GM12878 (cell line): ENCODE data around the gene OR1F1. TPM values are rescaled to one million over a fixed set of nuclear protein-coding genes. Genes with fewer than 3 reads are reported as not detected.

Experiments used
- BHLHE40 ChIP-seq, 2 experiments: fragments of 450-650 bp in 1 of 2; IDR thresholded peaks; 2 replicates each; pipeline ENCODE4 v1.6.1; 2011 to 2017; ENCODE audit warnings: low read depth in 2 of 2, borderline replicate concordance in 1 of 2, improper control_type of control experiment in 1 of 2, low read length in 1 of 2, mild to moderate bottlenecking in 1 of 2
- CBX5 ChIP-seq: sonication (generic); IDR thresholded peaks from 2 replicates; pipeline ENCODE4 v1.6.1; 2016; ENCODE audit warnings: low read depth, moderate library complexity, mild to moderate bottlenecking, inconsistent platforms
- CHD1 ChIP-seq: IDR thresholded peaks from 2 replicates; pipeline ENCODE4 v1.6.1; 2012; ENCODE audit warnings: low read depth, low read length, improper control_type of control experiment
- CHD2 ChIP-seq: IDR thresholded peaks from 2 replicates; pipeline ENCODE4 v1.6.1; 2011; ENCODE audit warnings: low read depth, low read length, improper control_type of control experiment, borderline replicate concordance
- EP300 ChIP-seq, 2 experiments: fragments of 150-350 bp in 1 of 2; IDR thresholded peaks; 2 replicates each; pipeline ENCODE4 v1.6.1; 2011 to 2012; ENCODE audit warnings: low read depth in 2 of 2, low read length in 2 of 2, borderline replicate concordance in 1 of 2, improper control_type of control experiment in 1 of 2, inconsistent platforms in 1 of 2; ENCODE audit not compliant: control insufficient read depth in 1 of 2
- IKZF1 ChIP-seq: fragments of 450-650 bp; conservative IDR thresholded peaks from 2 replicates; pipeline ENCODE4 v1.6.1; 2017; ENCODE audit warnings: antibody characterized with exemption, mild to moderate bottlenecking
- MTA2 ChIP-seq: fragments of 450-650 bp; IDR thresholded peaks from 2 replicates; pipeline ENCODE4 v1.6.1; 2016; ENCODE audit warnings: low read depth, mild to moderate bottlenecking, moderate library complexity
- NR2F1 ChIP-seq: fragments of 450-650 bp; conservative IDR thresholded peaks from 2 replicates; pipeline ENCODE4 v1.6.1; 2017; ENCODE audit warnings: mild to moderate bottlenecking
- PKNOX1 ChIP-seq: fragments of 450-650 bp; IDR thresholded peaks from 2 replicates; pipeline ENCODE4 v1.6.1; 2016; ENCODE audit warnings: mild to moderate bottlenecking
- POU2F2 ChIP-seq: IDR thresholded peaks from 3 replicates; pipeline ENCODE4 v1.6.1; 2011; ENCODE audit warnings: low read depth, mild to moderate bottlenecking, low read length, borderline replicate concordance
- RFX5 ChIP-seq: IDR thresholded peaks from 2 replicates; pipeline ENCODE4 v1.6.1; 2011; ENCODE audit warnings: low read depth, low read length, improper control_type of control experiment
- SMAD1 ChIP-seq: fragments of 450-650 bp; IDR thresholded peaks from 2 replicates; pipeline ENCODE4 v1.6.1; 2018; ENCODE audit warnings: mild to moderate bottlenecking, low read depth; ENCODE audit not compliant: partially characterized antibody
- TAF1 ChIP-seq: IDR thresholded peaks from 2 replicates; pipeline ENCODE4 v1.6.1; 2011; ENCODE audit warnings: mild to moderate bottlenecking, low read depth, low read length, borderline replicate concordance
- WRNIP1 ChIP-seq: IDR thresholded peaks from 2 replicates; pipeline ENCODE4 v1.6.1; 2011; ENCODE audit warnings: low read depth, low read length, improper control_type of control experiment, borderline replicate concordance
- ZBED1 ChIP-seq: IDR thresholded peaks from 2 replicates; pipeline ENCODE4 v1.6.1; 2016; ENCODE audit warnings: borderline replicate concordance
- ZNF207 ChIP-seq: fragments of 450-650 bp; IDR thresholded peaks from 2 replicates; pipeline ENCODE4 v1.6.1; 2014; ENCODE audit warnings: antibody characterized with exemption, mild to moderate bottlenecking, borderline replicate concordance
- ZNF217 ChIP-seq: fragments of 450-650 bp; IDR thresholded peaks from 2 replicates; pipeline ENCODE4 v1.6.1; 2017; ENCODE audit warnings: antibody characterized with exemption, mild to moderate bottlenecking
- ZNF274 ChIP-seq: IDR thresholded peaks from one replicate; pipeline ENCODE4 v1.8.0; 2011; ENCODE audit not compliant: insufficient read length, insufficient read depth
- polyA plus RNA-seq, 11 experiments: library from polyadenylated mRNA; depleted of rRNA in 4 of 11; unstranded in 6 of 11; stranded (reverse) in 5 of 11; fragments of >200 nt; fragmentation: Nextera tagmentation in 4 of 11; fragmentation: Illumina TruSeq in 1 of 11; extraction: Ambion mirVana in 4 of 11; extraction: Trizol in 1 of 11; gene quantifications; 1 replicate in 1 of 11; 2 replicates in 10 of 11; pipeline versions ENCODE4 v1.2.1 to v1.2.3, GENCODE V29; 2011 to 2016; ENCODE audit warnings: inconsistent platforms in 2 of 11, missing spikeins in 2 of 11, low read depth in 1 of 11
- total RNA-seq, 4 experiments: library from RNA; depleted of rRNA in 3 of 4; stranded (reverse); fragments of >200 nt in 3 of 4; fragmentation: Illumina TruSeq in 1 of 4; extraction: Trizol in 1 of 4; gene quantifications; 2 replicates each; pipeline versions ENCODE4 v1.2.1 to v1.2.3, GENCODE V29; 2013 to 2021
- TF ChIP-seq, protein P1 (sequence below): fragments of 450-650 bp; formaldehyde crosslinking; IDR thresholded peaks from 2 replicates; pipeline ENCODE4 v1.4.0; 2020; ENCODE audit warnings: mild to moderate bottlenecking, moderate library complexity
- TF ChIP-seq, protein P2 (sequence below): fragments of 450-650 bp; conservative IDR thresholded peaks from 2 replicates; pipeline ENCODE4 v1.6.1; 2017; ENCODE audit warnings: mild to moderate bottlenecking, moderate library complexity

OR1F1 gene
- total and polyA plus RNA-seq, 10 of the 15 experiments (the other 5 are each of a cell fraction or from before 2014, with no cell fraction given), result 0.10 to 0.14 (median 0.12) TPM; not detected in 7

- TF ChIP-seq, protein P1, sequence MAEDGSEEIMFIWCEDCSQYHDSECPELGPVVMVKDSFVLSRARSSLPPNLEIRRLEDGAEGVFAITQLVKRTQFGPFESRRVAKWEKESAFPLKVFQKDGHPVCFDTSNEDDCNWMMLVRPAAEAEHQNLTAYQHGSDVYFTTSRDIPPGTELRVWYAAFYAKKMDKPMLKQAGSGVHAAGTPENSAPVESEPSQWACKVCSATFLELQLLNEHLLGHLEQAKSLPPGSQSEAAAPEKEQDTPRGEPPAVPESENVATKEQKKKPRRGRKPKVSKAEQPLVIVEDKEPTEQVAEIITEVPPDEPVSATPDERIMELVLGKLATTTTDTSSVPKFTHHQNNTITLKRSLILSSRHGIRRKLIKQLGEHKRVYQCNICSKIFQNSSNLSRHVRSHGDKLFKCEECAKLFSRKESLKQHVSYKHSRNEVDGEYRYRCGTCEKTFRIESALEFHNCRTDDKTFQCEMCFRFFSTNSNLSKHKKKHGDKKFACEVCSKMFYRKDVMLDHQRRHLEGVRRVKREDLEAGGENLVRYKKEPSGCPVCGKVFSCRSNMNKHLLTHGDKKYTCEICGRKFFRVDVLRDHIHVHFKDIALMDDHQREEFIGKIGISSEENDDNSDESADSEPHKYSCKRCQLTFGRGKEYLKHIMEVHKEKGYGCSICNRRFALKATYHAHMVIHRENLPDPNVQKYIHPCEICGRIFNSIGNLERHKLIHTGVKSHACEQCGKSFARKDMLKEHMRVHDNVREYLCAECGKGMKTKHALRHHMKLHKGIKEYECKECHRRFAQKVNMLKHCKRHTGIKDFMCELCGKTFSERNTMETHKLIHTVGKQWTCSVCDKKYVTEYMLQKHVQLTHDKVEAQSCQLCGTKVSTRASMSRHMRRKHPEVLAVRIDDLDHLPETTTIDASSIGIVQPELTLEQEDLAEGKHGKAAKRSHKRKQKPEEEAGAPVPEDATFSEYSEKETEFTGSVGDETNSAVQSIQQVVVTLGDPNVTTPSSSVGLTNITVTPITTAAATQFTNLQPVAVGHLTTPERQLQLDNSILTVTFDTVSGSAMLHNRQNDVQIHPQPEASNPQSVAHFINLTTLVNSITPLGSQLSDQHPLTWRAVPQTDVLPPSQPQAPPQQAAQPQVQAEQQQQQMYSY (CRISPR knock-in tag), result no peak
- TF ChIP-seq CHD2 (peak; percentile 83; the same call in 1 of the 2 replicates), ZNF217 (no peak), POU2F2 (0 out of 3 replicates have a peak, but pooled peaks have one; percentile 15), MTA2 (0 out of 2 replicates have a peak, but pooled peaks have one; percentile 28), TAF1 (peak; percentile 66; the same call in 1 of the 2 replicates), ZBED1 (no peak), BHLHE40 (IDR thresholded peaks at IDR 0.05; ENCODE audit: borderline replicate concordance in 1 of 2, low read depth in 2 of 2, low read length in 1 of 2) (peak in 1 of 2 experiments; percentile 40; a peak in 1 of 4 replicates), PKNOX1 (peak; percentile 98), RFX5 (no peak), CHD1 (no peak), IKZF1 (peak; percentile 97), CBX5 (no peak), ZNF274 (no peak), ZNF207 (0 out of 2 replicates have a peak, but pooled peaks have one; percentile 76), NR2F1 (peak; percentile 85), SMAD1 (peak; percentile 84), WRNIP1 (no peak), EP300 (IDR thresholded peaks at IDR 0.05; ENCODE audit: borderline replicate concordance in 1 of 2, control insufficient read depth in 1 of 2, low read depth in 2 of 2, low read length in 2 of 2) (0 out of 4 replicates have a peak, but pooled peaks of 1 of the 2 experiments have one; percentile 15)
- TF ChIP-seq, protein P2, sequence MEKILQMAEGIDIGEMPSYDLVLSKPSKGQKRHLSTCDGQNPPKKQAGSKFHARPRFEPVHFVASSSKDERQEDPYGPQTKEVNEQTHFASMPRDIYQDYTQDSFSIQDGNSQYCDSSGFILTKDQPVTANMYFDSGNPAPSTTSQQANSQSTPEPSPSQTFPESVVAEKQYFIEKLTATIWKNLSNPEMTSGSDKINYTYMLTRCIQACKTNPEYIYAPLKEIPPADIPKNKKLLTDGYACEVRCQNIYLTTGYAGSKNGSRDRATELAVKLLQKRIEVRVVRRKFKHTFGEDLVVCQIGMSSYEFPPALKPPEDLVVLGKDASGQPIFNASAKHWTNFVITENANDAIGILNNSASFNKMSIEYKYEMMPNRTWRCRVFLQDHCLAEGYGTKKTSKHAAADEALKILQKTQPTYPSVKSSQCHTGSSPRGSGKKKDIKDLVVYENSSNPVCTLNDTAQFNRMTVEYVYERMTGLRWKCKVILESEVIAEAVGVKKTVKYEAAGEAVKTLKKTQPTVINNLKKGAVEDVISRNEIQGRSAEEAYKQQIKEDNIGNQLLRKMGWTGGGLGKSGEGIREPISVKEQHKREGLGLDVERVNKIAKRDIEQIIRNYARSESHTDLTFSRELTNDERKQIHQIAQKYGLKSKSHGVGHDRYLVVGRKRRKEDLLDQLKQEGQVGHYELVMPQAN, result peak; percentile 84; the same call in 1 of the 2 replicates
These were observed 47.0 kb downstream of the OR1F1 start, which contains the start of gene ZNF200 (continued) for GRCh38 chr16:3234857-3235561.
